Fibroblast of villous mesenchyme (primary cell): ENCODE results near the gene C3. TPM values are rescaled to one million over a fixed set of nuclear protein-coding genes. Genes with fewer than 3 reads are reported as not detected.

Experiments used
- DNase-seq: peaks from one replicate; pipeline ENCODE4 v3.0.0-alpha.2; 2010; ENCODE audit warnings: low read depth
- H3K4me3 ChIP-seq: 2 replicates; pipeline ENCODE4 v1.5.1; 2011; ENCODE audit warnings: low read depth, mild to moderate bottlenecking, low read length
- CTCF ChIP-seq: IDR thresholded peaks from 2 replicates; pipeline ENCODE4 v1.5.1; 2012; ENCODE audit warnings: low read depth, mild to moderate bottlenecking, low read length; ENCODE audit not compliant: insufficient read depth
- total RNA-seq: library from RNA; depleted of rRNA; stranded (reverse); fragments of >200 nt; gene quantifications from 2 replicates; pipeline ENCODE4 v1.2.3, GENCODE V29; 2012

The C3 gene
- total RNA-seq, 1 donor: 76.0 TPM

DNA sequence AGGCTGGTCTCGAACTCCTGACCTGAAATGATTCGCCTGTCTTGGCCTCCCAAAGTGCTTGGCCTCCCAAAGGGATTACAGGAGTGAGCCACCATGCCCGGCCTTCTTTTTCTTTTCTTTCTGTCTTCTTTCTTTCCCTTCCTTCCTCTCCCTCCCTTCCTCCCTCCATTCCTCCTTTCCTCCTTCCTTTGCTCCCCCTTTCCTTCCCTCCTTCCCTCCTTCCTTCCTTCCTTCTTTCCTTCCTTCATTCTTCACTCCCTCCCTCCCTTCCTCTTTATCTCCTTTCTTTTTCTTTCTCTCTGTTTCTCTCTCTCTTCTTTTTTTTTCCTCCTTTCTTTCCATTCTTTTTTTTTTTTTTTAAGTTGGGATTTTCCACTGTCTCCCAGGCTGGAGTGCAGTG, 12.1 kb downstream of the C3 start:
- H3K4me3 ChIP-seq: no peak overlapping the region
- no peak for DNase-seq
- TF ChIP-seq CTCF: no peak

DNA sequence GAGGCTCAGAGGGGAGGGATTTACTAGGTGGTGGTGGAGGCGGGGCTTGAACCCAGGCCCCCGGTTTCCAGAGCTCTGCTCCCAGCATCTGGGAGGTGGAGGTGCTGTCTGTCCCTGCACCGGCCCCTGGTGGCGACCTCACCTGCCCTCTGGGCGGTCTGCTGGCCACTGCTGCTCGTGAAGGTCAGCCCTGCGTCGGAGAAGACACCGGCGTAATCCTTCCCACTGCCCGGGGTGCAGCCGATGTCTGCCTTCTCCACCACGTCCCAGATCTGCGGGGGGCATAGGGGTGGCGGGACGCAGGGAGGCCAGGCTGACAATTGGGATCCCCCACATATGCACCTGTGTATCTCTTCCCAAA, 12.8 kb downstream of the C3 start:
- TF ChIP-seq CTCF: no peak
- no peak overlapping the region for H3K4me3 ChIP-seq
- no peak for DNase-seq

- no peak for TF ChIP-seq CTCF
- no peak for DNase-seq
- no peak overlapping the region for H3K4me3 ChIP-seq
Observed at GRCh38 chr19:6707011-6707657, 13.3 kb downstream of the C3 start.

- no peak for DNase-seq
- no peak overlapping the region for H3K4me3 ChIP-seq
- TF ChIP-seq CTCF: no peak
Observed at GRCh38 chr19:6706633-6706958, 13.9 kb downstream of the C3 start.

GRCh38 chr19:6705931-6706632, 14.4 kb downstream of the C3 start:
- TF ChIP-seq CTCF: no peak
- DNase-seq: no peak
- H3K4me3 ChIP-seq: no peak overlapping the region

DNA sequence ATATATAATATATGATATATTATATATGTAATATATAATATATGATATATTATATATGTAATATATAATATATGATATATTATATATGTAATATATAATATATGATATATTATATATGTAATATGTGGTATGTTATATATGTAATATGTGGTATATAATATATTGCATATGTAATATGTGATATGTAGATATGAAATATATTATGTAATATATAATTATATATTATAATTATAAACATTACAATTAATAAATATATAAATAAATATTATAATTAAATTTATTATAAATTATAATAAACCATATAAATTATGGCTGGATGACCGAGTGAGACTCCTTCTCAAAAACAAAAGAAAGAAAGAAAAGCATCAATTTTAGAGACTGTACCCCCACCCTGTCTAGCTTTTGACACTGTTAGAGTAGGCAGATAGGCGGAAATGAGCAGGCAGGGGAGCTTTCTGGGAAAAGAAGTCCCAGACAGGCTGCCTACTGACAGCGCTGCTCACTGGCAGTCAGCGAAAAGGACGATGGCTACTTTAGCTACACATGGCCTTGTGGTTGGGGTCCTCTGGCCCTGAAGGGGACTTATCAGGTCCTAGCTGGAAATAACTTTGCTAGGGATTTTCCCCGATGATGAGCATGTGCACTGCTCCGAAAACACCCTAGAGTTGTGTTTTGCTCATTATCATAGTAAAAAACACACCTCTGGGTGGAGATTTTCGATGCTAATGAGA, 19.7 kb downstream of the C3 start:
- no peak for DNase-seq
- TF ChIP-seq CTCF: no peak
- no peak overlapping the region for H3K4me3 ChIP-seq
